H9 (cell line): ENCODE data around the gene CHRM4. TPM values are rescaled to one million over a fixed set of nuclear protein-coding genes. Genes with fewer than 3 reads are reported as not detected.

Experiments used
- DNase-seq: peaks from one replicate; pipeline ENCODE4 v3.0.0-alpha.2; 2017
- H2AFZ ChIP-seq: one replicate; pipeline ENCODE4 v1.6.1; 2013; ENCODE audit warnings: mild to moderate bottlenecking, low read length, control low read depth, moderate library complexity
- H2AK5ac ChIP-seq: 2 replicates; pipeline ENCODE4 v1.6.1; 2013; ENCODE audit warnings: low read length, control low read depth, mixed read lengths; ENCODE audit not compliant: insufficient read length
- H2BK120ac ChIP-seq: one replicate; pipeline ENCODE4 v1.6.1; 2013; ENCODE audit warnings: low read depth, mild to moderate bottlenecking, low read length, control low read depth, inconsistent platforms; ENCODE audit not compliant: poor library complexity, severe bottlenecking
- H2BK12ac ChIP-seq: 2 replicates; pipeline ENCODE4 v1.6.1; 2013; ENCODE audit warnings: low read length, control low read depth, mixed read lengths, low read depth; ENCODE audit not compliant: insufficient read length
- H2BK15ac ChIP-seq: 2 replicates; pipeline ENCODE4 v1.6.1; 2013; ENCODE audit warnings: low read depth, low read length, control low read depth
- H2BK20ac ChIP-seq: one replicate; pipeline ENCODE4 v1.6.1; 2013; ENCODE audit warnings: low read depth, mild to moderate bottlenecking, low read length, control low read depth, inconsistent platforms; ENCODE audit not compliant: poor library complexity, severe bottlenecking
- H2BK5ac ChIP-seq: 2 replicates; pipeline ENCODE4 v1.6.1; 2013; ENCODE audit warnings: low read length, control low read depth, mixed read lengths; ENCODE audit not compliant: insufficient read length
- H3K14ac ChIP-seq: 2 replicates; pipeline ENCODE4 v1.6.1; 2013; ENCODE audit warnings: low read length, control low read depth; ENCODE audit not compliant: insufficient read depth
- H3K18ac ChIP-seq: 2 replicates; pipeline ENCODE4 v1.6.1; 2013; ENCODE audit warnings: low read depth, mild to moderate bottlenecking, mixed read lengths, low read length, control low read depth; ENCODE audit not compliant: insufficient read length
- H3K23ac ChIP-seq: 2 replicates; pipeline ENCODE4 v1.6.1; 2013; ENCODE audit warnings: low read length, control low read depth, mixed read lengths, low read depth; ENCODE audit not compliant: insufficient read length
- H3K23me2 ChIP-seq: 2 replicates; pipeline ENCODE4 v1.6.1; 2013; ENCODE audit warnings: low read depth, mild to moderate bottlenecking, mixed read lengths, low read length, control low read depth; ENCODE audit not compliant: insufficient read length, poor library complexity, severe bottlenecking
- H3K27ac ChIP-seq: 2 replicates; pipeline ENCODE4 v1.5.1; 2013; ENCODE audit warnings: low read length, control low read depth, mixed read lengths, low read depth; ENCODE audit not compliant: insufficient read length
- H3K27me3 ChIP-seq: 2 replicates; pipeline ENCODE4 v1.6.1; 2013; ENCODE audit warnings: low read length, control low read depth, inconsistent platforms; ENCODE audit not compliant: insufficient read depth
- H3K4ac ChIP-seq: 2 replicates; pipeline ENCODE4 v1.6.1; 2013; ENCODE audit warnings: low read depth, mild to moderate bottlenecking, control low read depth, inconsistent platforms, low read length, moderate library complexity
- H3K4me1 ChIP-seq: 2 replicates; pipeline ENCODE4 v1.6.1; 2013; ENCODE audit warnings: low read length, control low read depth, inconsistent platforms; ENCODE audit not compliant: insufficient read depth
- H3K4me2 ChIP-seq: 2 replicates; pipeline ENCODE4 v1.6.1; 2013; ENCODE audit warnings: low read length, control low read depth, mixed read lengths; ENCODE audit not compliant: insufficient read length, insufficient read depth
- H3K56ac ChIP-seq: 2 replicates; pipeline ENCODE4 v1.6.1; 2013; ENCODE audit warnings: low read depth, mild to moderate bottlenecking, mixed read lengths, low read length, control low read depth; ENCODE audit not compliant: insufficient read length
- H3K79me1 ChIP-seq: 2 replicates; pipeline ENCODE4 v1.6.1; 2013; ENCODE audit warnings: low read depth, mild to moderate bottlenecking, moderate library complexity, low read length, control low read depth, inconsistent platforms; ENCODE audit not compliant: insufficient read depth, poor library complexity, severe bottlenecking
- H3K79me2 ChIP-seq: 2 replicates; pipeline ENCODE4 v1.6.1; 2013; ENCODE audit warnings: low read length, control low read depth, inconsistent platforms; ENCODE audit not compliant: insufficient read depth
- H3K9ac ChIP-seq: 2 replicates; pipeline ENCODE4 v1.6.1; 2013; ENCODE audit warnings: low read length, control low read depth, mixed read lengths; ENCODE audit not compliant: insufficient read length; ENCODE audit errors: extremely low read depth
- H3K9me3 ChIP-seq: one replicate; pipeline ENCODE4 v1.6.1; 2013; ENCODE audit warnings: low read depth, low read length, inconsistent platforms; ENCODE audit not compliant: control insufficient read depth
- H3T11ph ChIP-seq: one replicate; pipeline ENCODE4 v1.6.1; 2013; ENCODE audit warnings: mild to moderate bottlenecking, low read length, control low read depth, inconsistent platforms
- H4K20me1 ChIP-seq: one replicate; pipeline ENCODE4 v1.6.1; 2013; ENCODE audit not compliant: control insufficient read depth, insufficient read length, insufficient read depth
- H4K5ac ChIP-seq: 2 replicates; pipeline ENCODE4 v1.6.1; 2013; ENCODE audit warnings: low read depth, mild to moderate bottlenecking, mixed read lengths, low read length, control low read depth; ENCODE audit not compliant: insufficient read length
- H4K8ac ChIP-seq: replicated peaks from 2 replicates; pipeline ENCODE4 v1.6.1; 2013; ENCODE audit warnings: low read length, control low read depth, mixed read lengths, low read depth; ENCODE audit not compliant: insufficient read length
- H4K91ac ChIP-seq: 2 replicates; pipeline ENCODE4 v1.6.1; 2013; ENCODE audit warnings: low read depth, mild to moderate bottlenecking, moderate library complexity, mixed read lengths, low read length, control low read depth; ENCODE audit not compliant: insufficient read length
- H3K27ac Mint-ChIP-seq, 3 experiments: 2 replicates in 2 of 3; 3 replicates in 1 of 3; pipeline ENCODE4 v1.8.0; 2020 to 2021; ENCODE audit warnings: mixed read lengths in 3 of 3, mild to moderate bottlenecking in 1 of 3, moderate library complexity in 1 of 3
- H3K27me3 Mint-ChIP-seq: 2 replicates; pipeline ENCODE4 v1.8.0; 2021; ENCODE audit warnings: low read depth, mild to moderate bottlenecking, moderate library complexity, mixed read lengths
- H3K36me3 Mint-ChIP-seq, 3 experiments: 2 replicates in 2 of 3; 3 replicates in 1 of 3; pipeline ENCODE4 v1.8.0; 2020 to 2021; ENCODE audit warnings: low read depth in 3 of 3, mixed read lengths in 3 of 3; ENCODE audit not compliant: insufficient read depth in 1 of 3
- H3K4me1 Mint-ChIP-seq, 2 experiments: 2 replicates each; pipeline ENCODE4 v1.8.0; 2020; ENCODE audit warnings: mixed read lengths in 2 of 2
- H3K4me3 Mint-ChIP-seq, 2 experiments: 2 replicates in 1 of 2; 3 replicates in 1 of 2; pipeline ENCODE4 v1.8.0; 2020 to 2021; ENCODE audit warnings: mild to moderate bottlenecking in 2 of 2, mixed read lengths in 2 of 2, moderate library complexity in 1 of 2
- H3K9me3 Mint-ChIP-seq, 2 experiments: 2 replicates in 1 of 2; 3 replicates in 1 of 2; pipeline ENCODE4 v1.8.0; 2020; ENCODE audit warnings: mild to moderate bottlenecking in 2 of 2, mixed read lengths in 2 of 2, moderate library complexity in 1 of 2
- CTCF ChIP-seq: fragments of 200-600 bp; sonication (generic); conservative IDR thresholded peaks from 3 replicates; pipeline ENCODE4 v1.8.0; 2021; ENCODE audit warnings: antibody characterized with exemption, mild to moderate bottlenecking
- WGBS: extraction: QIAGEN DNeasy Blood & Tissue Kit; methylation state at CpG from one replicate; pipeline ENCODE4 v1.1.7; 2013; ENCODE audit warnings: missing lambda C conversion rate, low lambda C conversion rate, mixed read lengths; ENCODE audit not compliant: insufficient read length; ENCODE audit errors: extremely low coverage; 5-methylcytosine and 5-hydroxymethylcytosine counted together
- total RNA-seq: library from RNA; stranded (reverse); gene quantifications from 2 replicates; pipeline ENCODE4 v1.2.1, GENCODE V29; 2021

Gene CHRM4
- total RNA-seq, 1 experiment from 2014 or later, result 1.0 TPM

GRCh38 chr11:46377831-46378230 lies 13.7 kb downstream of the CHRM4 start:
- Mint-ChIP-seq H3K36me3 (peaks cover 13 to 41% (median 37%) of the 10 kb centered on the region in 3 experiments; a peak in 6 of 7 replicates), H3K4me3 (no peak overlapping the region), H3K4me1 (peaks cover 6 to 10% of the 10 kb centered on the region in 2 experiments), H3K9me3 (no peaks in the 10 kb centered on the region; a peak in 1 of 5 replicates), H3K27me3 (no peaks in the 10 kb centered on the region), H3K27ac (0 out of 7 replicates have a peak overlapping the region, but pooled peaks of 1 of the 3 experiments have one; percentile 59)
- no CpG with 5 or more reads among the region's 5 CpGs for WGBS
- H2AK5ac ChIP-seq, result no peak overlapping the region
- H2BK15ac ChIP-seq, result no peak overlapping the region
- no peak overlapping the region for H3K4me2 ChIP-seq
- no peak overlapping the region for H2BK5ac ChIP-seq
- H3K18ac ChIP-seq, result no peak overlapping the region
- H2AFZ ChIP-seq, result no peak overlapping the region
- H3T11ph ChIP-seq, result no peak overlapping the region
- no peak for DNase-seq
- no peak overlapping the region for H4K5ac ChIP-seq
- H4K20me1 ChIP-seq, result no peaks in the 10 kb centered on the region
- TF ChIP-seq CTCF, result no peak
- H3K23ac ChIP-seq, result no peak overlapping the region
- no peak overlapping the region for H2BK20ac ChIP-seq
- H3K79me1 ChIP-seq, result no peaks in the 10 kb centered on the region
- no peaks in the 10 kb centered on the region for H3K79me2 ChIP-seq
- 0 out of 2 replicates have a peak, but pooled peaks cover 1% of the 10 kb centered on the region for H3K4me1 ChIP-seq
- no peak overlapping the region for H2BK12ac ChIP-seq
- H3K9me3 ChIP-seq, result no peaks in the 10 kb centered on the region
- H3K27me3 ChIP-seq, result no peaks in the 10 kb centered on the region
- peaks cover 8% of the 10 kb centered on the region for H3K23me2 ChIP-seq
- H4K8ac ChIP-seq, result no peak overlapping the region
- H3K14ac ChIP-seq, result no peak overlapping the region
- no peak overlapping the region for H3K9ac ChIP-seq
- no peak overlapping the region for H3K56ac ChIP-seq
- H2BK120ac ChIP-seq, result no peak overlapping the region
- no peak overlapping the region for H3K4ac ChIP-seq
- H3K27ac ChIP-seq, result no peak overlapping the region
- no peak overlapping the region for H4K91ac ChIP-seq
